Stimulated activated naive CD8-positive, alpha-beta T cell treated with anti-CD3 and anti-CD28 coated beads, Interleukin-15, Interleukin-2, amounts not matched to agents 100 U/mL and 50 U/mL, for 24 hours (primary cell): ENCODE data around the gene RAD51AP1.

Experiments used
- ATAC-seq: fragments of 150-1000 bp; cut with Tn5 transposase; one replicate; pipeline ENCODE4 v1.10.0; 2021
- DNase-seq: peaks from one replicate; pipeline ENCODE4 v3.0.0; 2021

RAD51AP1 gene

DNA sequence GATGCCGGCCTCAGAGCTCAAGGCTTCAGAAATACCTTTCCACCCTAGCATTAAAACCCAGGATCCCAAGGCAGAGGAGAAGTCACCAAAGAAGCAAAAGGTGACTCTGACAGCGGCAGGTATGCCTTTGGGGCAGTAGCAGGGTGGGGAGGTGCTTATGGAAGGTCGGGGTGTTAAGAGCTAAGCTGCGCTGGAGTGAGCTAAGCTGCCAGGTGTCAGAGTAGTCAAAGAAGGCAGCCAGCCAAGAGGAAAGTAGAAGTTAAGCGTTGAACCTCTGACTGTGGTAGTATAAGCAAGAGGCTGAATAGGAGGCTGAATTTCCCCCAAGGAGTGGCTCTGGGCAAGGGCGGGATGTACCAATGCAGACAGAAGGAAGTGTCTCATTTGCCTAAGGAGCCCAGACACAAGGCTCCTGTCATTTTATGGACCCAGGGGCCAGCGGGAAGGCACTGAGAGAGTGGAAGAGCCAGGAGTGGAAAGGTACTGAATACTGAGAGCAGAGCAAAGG lies 52.5 kb downstream of the RAD51AP1 start:
- no peak for ATAC-seq

DNA sequence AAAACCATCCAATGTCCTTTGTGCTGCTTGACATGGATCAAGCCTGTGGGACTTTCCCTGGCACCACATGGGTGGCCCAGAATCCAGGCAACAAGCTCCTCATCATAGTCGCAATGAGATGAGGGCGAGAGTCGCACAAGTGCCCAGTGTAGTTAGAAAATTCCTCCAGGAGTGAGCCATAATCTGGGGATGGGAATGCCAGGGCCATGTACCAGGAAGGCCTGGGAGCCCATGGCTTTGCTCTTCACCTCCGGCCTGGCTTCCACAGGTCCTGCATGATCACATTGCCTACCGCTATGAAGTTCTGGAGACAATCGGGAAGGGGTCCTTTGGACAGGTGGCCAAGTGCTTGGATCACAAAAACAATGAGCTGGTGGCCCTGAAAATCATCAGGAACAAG lies 57.2 kb downstream of the RAD51AP1 start:
- no peak for ATAC-seq
- DNase-seq: no peak

More for the DNA sequence above, 52.5 kb downstream of the RAD51AP1 start:
- DNase-seq: no peak

GRCh38 chr12:4603421-4603820 lies 64.7 kb downstream of the RAD51AP1 start:
- DNase-seq (no peak), ATAC-seq (no peak)

DNA sequence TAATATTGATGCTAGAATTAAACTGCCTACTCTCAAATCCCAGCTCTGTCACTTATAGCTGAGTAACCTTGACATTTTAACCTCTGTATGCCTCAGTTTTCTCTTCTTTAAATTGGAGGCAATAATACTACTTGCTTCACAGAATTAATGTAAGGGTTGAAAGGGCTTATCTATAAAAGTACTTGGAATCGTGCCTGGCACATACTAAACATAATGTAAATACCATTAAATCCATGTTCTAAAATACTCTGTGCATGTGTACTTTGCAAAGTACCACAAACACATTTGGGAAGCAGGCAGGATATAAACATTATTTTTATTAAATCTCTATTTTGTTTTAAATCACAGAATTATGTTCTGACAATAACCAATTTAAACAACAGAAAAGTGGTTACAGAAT lies 65.3 kb downstream of the RAD51AP1 start:
- no peak for DNase-seq
- ATAC-seq: no peak

GRCh38 chr12:4604684-4605193 lies 66.0 kb downstream of the RAD51AP1 start:
- ATAC-seq (peak; percentile 98), DNase-seq (peak; percentile 86)

- DNase-seq (no peak), ATAC-seq (no peak)
These were observed 68.4 kb downstream of the RAD51AP1 start for GRCh38 chr12:4607056-4607455.

- no peak for ATAC-seq
- DNase-seq: no peak
These were observed 70.4 kb downstream of the RAD51AP1 start for GRCh38 chr12:4609071-4609470.
